GM21390 (cell line): ENCODE data around the gene TNFSF13B.
A peak's percentile ranks its signal among the peaks of the same experiment; 100 is the strongest.
"Not testable (repeated sequence)": the region's sequence is repeated elsewhere in the genome, so short reads cannot be mapped to it uniquely, and the experiment has no call there.

Experiments
- ATAC-seq: cut with Tn5 transposase; IDR thresholded peaks from one replicate; pipeline ENCODE4 v1.9.1; 2021; ENCODE audit not compliant: unreplicated experiment

Gene TNFSF13B, protein sequence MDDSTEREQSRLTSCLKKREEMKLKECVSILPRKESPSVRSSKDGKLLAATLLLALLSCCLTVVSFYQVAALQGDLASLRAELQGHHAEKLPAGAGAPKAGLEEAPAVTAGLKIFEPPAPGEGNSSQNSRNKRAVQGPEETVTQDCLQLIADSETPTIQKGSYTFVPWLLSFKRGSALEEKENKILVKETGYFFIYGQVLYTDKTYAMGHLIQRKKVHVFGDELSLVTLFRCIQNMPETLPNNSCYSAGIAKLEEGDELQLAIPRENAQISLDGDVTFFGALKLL

DNA sequence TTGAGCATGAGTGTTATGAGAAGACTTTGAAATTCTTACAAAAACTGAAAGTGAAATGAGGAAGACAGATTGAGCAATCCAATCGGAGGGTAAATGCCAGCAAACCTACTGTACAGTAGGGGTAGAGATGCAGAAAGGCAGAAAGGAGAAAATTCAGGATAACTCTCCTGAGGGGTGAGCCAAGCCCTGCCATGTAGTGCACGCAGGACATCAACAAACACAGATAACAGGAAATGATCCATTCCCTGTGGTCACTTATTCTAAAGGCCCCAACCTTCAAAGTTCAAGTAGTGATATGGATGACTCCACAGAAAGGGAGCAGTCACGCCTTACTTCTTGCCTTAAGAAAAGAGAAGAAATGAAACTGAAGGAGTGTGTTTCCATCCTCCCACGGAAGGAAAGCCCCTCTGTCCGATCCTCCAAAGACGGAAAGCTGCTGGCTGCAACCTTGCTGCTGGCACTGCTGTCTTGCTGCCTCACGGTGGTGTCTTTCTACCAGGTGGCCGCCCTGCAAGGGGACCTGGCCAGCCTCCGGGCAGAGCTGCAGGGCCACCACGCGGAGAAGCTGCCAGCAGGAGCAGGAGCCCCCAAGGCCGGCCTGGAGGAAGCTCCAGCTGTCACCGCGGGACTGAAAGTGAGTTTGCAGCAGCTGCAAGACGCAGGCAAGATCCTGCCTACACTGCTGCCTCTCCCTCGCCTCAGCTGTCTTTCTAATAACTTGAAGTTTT, at the start of gene TNFSF13B:
Gene TNFSF13B, plus strand, starts transcription at position 118 of the 728 bp plus-strand sequence. Its CDS starts 178 bp downstream, at position 296.
- ATAC-seq, result peak; percentile 60

DNA sequence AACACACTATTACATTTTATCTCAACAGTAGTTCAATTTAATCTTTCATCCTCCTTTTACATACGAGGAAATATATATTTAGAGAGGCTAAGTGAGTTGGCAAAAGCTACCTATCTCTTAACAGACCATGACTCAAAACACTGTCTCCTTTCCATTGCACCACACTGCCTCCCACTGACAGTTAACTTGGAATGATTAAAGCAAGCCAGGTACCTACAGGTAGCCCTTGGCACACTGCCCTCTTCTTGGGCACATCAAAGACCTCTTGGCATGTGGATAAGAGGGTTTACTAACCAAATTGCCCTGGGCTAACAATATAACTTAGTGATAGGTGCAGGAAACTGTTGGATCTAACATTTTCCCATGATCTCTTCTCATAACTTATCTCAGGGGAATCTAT, 49.5 kb upstream of the TNFSF13B start:
- ATAC-seq, result no peak

DNA sequence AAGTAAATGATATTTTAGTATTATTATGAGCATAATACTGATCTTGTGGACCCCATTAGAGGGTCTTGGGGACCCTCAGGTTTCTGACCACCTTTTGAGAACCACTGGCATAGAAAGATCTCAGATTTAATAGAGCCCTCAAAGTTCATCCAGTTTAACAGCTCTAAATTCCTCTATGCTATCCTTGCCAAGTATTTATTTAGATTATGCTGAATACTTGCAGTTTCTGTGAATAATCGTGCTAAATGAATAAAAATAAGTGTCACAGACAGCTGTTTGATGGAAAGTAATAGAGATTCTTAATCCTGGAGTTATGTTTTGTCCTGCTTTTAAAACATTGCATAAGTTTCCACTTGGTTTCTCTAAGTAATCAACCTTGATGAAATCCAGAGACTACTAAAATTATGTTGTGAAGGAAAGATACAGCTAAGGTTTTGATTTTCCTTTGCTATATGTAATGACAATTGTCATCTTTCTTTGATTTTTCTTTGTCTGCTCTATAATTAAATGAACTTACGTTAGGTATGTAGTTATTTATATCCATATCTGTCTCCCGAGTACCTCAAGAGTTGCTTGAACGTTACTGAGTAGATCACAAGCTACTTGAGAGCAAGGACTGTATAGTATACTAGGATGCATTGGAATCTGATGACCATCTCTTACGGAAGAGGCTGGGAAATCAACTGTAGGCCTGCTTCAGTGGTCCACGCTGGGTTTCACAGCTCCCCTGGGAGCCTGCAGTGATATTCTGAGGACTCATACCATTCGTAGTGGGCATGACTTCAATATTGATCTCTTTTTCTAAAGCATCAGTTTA, 45.6 kb upstream of the TNFSF13B start:
- no peak for ATAC-seq

DNA sequence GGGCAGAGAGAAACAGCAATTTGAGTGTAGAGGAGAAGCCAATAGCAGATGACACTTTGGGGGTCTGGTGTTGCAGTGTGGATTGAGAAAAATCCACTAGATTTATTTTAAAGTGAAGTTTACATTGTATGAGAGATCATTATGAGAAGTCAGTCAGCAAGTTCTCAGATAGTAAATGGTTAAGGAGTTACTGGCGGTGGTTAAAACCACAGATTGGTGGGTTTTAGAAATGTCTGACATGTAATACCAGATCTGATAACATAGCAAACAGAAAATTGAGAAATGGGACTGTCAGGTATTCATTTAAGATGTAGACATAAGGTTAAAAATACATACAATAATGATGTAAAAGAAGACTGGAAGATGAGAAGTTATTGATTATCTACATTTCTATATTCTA, 44.1 kb upstream of the TNFSF13B start:
- peak; percentile 50 for ATAC-seq

DNA sequence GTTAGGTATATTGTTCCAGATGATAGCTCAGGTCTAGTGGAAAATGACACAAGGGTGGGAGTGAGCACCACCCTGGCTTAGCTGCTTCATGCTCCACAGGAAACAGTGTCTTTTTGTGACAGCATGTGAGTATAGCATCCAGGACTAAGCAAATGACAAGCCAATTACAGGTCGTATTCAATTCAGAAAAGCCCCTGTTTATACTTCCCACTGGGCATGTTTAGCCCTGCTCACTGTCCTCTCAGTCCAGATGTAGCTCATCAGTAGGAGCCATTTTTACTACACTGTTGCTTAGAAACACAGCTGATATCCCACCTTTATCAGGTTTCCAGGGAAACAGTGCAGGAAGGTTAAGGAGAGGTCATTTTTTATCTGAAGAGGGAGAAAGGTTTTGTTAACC, 43.3 kb upstream of the TNFSF13B start:
- peak; percentile 38 for ATAC-seq

DNA sequence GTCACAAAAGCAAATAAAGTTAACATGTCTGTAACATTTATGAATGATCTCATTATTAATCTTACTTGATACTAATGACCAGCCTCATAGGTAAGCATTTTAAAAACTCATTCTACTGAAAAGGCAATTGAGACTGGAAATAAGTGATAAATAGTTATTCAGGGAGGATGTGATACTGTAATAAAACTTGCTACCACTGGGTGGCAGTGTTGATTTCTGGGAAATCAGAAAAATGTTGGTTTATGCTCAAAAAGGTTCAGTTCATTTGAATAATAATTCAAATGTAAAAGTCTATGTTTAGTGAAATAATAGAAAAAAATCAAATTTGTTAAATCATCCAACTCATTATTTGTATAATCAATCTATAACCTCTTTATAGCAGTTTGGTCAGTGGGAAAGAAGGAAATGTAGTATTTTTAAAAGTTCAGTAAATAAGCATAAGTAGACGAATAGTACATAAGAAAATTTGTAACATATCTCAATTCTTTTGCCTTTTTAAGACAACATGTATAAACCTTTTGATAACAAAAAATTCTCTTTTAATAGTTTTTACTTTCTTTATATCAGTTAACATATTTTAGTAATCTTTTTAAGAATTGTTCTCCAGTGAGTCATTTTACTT, 41.8 kb upstream of the TNFSF13B start:
- peak; percentile 41 for ATAC-seq

DNA sequence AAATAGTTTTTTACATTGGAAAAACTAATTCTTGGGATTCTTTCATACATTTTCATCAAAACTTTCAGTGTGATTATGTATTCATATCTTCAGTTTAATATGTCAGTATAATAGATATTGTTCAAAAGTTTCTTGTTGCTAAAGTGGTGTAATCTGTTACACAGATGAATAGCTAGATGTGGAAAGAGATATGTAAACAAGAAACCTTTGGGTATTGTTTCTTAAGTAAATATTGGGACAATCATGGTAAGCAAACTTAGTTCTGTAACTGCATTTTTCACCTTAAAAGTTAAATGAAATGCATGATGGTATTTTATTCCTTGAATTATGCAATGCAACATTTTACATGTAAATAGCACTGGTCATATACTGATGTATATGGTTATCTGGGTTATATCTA, 39.1 kb upstream of the TNFSF13B start:
- no peak for ATAC-seq

DNA sequence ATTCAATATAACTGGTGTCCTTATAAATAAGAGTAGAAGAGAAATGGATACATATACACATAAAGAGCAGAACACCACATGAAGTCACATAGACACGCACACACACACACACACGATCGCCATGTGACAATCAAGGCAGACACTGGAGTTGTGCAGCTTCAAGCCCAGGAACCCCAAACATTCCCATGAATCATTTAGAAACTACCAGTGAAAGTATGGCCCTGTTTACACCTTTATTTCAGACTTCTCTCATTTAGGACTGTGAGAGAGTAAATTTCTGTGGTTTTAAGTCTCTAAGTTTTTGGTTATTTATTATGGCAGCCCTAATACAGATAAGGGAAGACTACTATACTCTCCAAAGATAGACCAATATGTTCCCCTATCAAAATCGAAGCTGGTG, 20.4 kb upstream of the TNFSF13B start:
- ATAC-seq, result no peak

DNA sequence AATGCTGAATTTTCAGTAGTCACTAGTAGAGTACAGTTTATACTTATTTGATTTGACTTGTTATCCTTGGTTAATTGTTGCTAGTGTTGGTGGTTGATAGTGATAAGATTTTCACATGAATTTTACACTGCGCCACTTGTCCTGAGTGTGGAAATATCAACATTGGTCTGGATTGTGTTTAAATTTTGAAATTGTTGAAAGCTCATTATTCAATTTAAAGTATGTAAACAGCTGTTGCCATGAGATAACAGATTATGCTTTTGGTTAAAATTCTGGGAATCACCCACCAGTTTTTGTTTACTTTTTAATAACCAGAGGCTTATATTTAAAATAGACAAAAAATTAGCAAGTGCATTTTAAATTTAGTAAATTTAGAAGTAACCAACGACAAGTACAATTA, 12.3 kb upstream of the TNFSF13B start:
- no peak for ATAC-seq

DNA sequence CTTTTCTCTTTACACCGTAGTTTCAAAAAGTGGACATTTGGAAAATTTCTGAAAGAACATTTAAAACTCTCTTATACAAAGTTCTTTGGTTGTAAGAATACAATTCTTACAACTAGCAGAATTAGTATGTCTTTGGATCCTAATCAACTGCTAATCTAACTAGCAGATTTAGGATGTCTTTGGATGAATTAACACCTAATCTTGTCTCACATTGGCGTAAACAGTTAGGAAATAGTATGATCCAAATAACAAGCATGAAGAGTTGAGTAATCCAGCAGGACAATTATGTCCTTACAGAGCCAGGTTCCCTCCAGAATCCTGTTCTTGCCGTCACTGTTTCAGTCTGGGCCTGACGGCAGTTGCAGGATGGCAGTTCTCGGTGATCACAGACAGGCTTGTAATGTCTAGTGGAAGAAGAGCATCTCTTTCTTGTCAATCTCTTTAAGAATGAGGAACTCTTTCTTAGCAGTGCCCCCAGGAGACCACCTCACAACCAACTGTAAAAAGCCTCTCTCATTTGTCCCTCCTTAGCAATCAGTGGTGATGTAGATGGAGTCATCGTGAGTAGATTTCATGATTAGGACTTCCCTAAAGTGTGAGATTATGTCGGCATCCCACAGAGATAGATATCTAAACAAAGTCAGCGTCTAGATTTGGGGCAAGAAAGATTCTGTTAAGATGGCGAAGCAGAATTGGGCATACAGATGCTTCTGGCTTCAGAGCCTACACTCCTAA, 5.7 kb upstream of the TNFSF13B start:
- no peak for ATAC-seq

DNA sequence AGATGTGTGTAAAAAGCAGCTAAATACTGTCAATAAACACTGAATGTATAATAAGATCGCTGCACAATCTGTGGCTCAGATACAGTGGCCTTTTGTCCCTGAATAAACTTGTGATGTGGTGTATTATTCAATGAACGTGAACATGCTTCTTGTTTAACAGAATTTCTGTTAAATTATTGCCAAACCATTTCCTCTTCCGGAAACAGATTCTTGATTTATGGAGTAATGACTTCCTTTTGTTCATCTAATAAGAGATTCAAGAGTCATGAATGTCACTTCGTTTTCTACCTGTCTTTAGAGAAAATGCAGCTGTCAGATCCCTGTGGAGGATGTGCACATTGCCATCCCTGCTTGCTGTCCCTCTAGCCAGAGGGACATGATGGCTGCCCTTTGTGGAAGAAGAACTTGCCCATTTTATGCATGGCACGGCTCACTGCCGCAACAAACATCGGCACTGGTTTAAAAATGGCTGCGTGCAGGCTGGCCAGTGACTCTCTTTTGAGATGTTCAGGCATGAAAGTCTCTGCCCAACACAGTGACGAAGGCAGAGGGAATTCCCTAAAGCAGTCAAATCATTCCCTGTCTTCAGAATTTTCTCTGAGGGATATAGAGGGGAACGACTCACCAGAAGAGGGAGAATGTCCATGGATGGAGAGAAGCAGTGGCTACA, 3.1 kb upstream of the TNFSF13B start:
- no peak for ATAC-seq

DNA sequence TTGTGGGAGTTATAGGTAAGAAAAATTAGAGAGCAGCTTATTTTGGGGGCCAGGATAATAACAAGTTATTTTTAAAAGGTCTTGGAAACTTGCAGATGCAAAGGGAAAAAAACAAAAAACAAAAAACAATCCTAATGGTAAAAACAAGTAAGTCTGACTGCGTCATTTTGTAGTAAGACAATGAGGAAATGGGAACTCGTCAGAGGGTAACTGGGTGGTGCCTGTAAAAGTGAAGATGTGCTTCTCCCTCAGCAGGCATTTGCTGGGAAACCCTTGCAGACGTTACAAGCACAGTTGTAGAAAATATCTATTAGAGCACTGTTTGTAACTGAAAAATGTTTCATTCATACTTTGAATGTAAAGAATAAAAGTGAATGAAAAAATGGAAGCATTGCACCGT, 2.2 kb upstream of the TNFSF13B start:
- ATAC-seq, result no peak

DNA sequence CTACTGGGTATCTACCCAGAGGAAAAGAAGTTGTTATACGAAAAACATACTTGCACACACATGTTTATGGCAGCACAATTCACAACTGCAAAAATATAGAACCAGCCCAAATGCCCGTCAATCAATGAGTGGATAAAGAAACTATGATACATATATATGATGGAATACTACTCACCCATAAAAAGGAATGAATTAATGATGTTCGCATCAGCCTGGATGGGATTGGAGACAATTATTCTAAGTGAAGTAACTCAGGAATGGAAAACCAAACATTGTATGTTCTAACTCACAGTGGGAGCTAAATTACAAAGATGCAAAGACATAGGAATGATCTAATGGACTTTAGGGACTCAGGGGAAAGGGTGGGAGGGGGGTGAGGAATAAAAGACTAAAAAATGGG, 1.7 kb upstream of the TNFSF13B start:
- not testable (repeated sequence) for ATAC-seq

DNA sequence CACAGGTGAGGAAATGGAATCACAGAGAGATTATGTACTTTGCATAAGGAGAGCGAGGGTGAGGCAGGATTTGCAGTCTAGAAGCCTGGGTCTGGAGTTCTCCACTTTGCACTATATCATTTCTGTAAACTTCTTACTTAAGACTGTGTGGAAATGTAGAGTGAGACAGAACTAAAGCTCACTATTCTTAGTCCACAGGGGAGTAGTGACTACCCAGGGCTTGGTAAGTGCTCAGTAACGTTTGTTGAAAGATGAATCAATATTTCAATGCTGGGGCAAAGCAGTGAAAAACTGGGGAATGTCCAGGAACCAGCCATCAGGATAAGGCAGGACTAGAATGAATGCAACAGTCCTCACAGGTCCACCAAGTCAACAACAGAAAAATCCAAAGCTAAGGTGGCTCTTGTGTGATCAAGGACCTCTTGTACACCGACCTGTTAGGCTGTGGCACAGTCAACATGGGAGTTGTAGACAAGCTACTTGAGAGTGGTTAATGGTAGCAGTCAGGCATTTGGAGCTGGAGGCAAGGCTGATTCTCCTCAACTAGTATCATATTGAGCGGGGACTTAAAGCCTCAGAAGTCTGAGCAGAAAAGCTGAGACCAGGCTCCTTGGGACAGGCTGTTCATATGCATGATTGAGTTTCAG, 929 bp upstream of the TNFSF13B start:
- ATAC-seq, result peak; percentile 21

DNA sequence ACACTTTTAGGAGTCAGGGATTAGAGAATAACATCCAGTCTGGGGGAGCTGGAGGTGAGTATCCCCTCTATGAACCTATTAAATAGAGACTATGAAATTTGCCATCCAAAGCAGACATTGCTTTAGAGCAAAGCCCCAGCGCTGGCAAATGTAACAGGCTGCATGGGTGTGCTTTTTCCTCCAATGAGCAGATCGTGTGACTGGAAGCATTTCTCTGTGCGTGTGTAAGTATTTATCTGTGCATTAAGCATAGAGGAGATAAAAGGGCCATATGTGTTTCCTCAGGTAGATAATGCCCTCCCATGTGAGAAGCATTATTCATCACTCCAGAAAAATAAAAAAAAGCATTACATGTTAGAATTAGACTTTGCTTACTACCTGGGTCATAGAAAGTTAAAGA, 924 bp downstream of the TNFSF13B start:
- peak; percentile 9 for ATAC-seq

DNA sequence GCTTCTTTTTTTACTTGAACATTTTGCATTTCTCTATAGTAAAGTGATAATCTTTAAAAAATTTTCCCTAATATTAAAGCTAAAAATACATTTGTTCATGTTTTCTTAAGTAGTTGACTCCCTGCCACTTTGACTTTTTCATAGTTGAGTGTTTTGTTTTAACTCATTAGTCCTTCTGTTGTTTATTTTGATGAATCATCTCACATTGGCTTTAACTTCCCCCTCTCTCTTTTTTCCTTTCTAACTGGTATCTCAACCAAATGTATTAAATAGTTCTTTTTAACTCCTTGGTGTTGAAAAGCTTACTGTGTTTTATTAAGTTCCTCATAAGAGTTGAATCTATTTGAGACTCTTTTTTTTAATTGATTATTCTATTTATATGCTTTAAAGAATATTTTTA, 2.8 kb downstream of the TNFSF13B start:
- no peak for ATAC-seq

DNA sequence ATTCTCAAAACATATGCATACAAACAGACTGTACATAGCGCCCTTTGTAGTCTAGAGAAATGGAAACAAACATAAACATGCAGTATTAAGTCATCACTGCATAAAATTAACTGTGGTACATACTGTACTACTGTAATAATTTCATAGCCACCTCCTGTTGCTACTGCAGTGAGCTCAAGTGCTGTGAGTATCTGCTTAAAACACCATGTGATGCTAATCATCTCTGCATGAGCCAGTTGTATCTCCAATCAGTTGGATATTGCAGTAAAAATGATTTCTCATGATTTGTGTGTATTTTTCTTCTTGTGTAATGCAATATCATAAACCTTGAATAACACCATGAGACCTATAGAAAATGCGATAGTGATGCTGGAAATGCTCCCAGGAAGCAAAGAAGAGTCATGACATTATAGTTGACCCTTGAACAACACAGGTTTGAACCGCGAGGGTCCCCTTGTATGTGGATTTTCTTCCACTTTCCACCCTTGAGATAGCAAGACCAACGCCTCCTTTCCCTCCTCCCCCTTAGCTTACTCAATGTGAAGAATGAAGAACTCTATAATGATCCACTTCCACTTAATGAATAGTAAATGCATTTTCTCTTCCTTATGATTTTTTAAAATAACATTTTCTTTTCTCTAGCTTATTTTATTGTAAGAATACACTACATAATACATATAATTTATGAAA, 4.1 kb downstream of the TNFSF13B start:
- ATAC-seq, result no peak

DNA sequence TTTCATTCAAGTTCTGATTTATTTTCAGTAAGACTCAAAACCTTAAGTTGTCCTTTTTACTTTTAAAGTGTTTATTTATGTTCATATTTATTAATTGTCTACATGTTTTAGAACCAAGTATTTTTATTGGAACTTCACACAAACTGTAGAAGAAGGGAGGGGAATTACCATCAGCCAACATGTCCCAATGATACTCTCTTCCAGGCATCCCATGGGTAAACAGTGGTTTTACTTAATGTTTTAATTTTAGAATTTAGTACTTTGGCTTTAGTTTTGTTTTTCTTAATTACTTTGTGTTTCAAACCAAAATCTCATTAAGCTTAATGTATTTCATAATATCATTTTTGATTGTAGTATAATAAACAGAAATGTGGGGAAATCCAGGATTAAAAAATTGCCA, 5.2 kb downstream of the TNFSF13B start:
- ATAC-seq, result no peak

DNA sequence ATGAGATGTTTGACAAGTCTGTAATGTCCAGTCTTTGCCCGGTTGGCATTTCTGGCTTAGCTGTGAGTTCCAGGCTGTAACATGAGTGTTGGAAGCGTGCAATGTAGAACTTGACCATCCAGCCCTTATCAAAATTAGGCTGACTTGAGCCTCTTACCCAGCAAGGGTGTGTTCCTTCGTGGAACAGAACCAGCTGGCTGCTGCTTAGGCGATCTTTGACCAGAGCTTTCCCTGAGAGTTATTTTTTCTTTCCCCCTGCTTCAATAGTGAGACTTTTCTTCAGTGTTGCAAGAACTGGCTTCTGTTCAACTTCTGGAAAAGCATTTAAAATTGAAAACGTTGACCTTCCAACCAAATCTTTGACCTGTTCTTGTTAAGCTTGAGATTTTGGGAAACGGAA, 6.5 kb downstream of the TNFSF13B start:
- no peak for ATAC-seq
